ENCODE results near the gene CTNNA3.

Gene CTNNA3

DNA sequence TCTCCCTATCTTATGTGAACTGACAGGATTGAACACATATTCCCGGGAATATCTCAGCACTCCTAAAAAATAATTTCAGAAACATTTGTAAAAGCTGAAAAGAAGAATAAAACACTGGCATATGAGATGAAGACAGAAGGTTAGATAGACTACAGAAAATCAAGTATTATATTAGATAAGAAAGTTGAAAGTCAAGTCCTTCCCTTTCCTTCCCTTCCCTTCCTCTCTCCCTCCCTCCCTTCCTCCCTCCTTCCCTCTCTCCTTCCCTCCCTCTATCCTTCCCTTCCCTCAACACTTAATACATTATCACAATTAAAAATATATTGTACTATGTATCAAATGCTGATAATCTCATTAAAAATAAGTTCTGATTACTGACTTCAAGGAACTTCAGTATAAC, 122.5 kb downstream of the CTNNA3 start:
- TF ChIP-seq, protein P1, sequence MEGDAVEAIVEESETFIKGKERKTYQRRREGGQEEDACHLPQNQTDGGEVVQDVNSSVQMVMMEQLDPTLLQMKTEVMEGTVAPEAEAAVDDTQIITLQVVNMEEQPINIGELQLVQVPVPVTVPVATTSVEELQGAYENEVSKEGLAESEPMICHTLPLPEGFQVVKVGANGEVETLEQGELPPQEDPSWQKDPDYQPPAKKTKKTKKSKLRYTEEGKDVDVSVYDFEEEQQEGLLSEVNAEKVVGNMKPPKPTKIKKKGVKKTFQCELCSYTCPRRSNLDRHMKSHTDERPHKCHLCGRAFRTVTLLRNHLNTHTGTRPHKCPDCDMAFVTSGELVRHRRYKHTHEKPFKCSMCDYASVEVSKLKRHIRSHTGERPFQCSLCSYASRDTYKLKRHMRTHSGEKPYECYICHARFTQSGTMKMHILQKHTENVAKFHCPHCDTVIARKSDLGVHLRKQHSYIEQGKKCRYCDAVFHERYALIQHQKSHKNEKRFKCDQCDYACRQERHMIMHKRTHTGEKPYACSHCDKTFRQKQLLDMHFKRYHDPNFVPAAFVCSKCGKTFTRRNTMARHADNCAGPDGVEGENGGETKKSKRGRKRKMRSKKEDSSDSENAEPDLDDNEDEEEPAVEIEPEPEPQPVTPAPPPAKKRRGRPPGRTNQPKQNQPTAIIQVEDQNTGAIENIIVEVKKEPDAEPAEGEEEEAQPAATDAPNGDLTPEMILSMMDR (IDR thresholded peaks at IDR 0.05): no peak

DNA sequence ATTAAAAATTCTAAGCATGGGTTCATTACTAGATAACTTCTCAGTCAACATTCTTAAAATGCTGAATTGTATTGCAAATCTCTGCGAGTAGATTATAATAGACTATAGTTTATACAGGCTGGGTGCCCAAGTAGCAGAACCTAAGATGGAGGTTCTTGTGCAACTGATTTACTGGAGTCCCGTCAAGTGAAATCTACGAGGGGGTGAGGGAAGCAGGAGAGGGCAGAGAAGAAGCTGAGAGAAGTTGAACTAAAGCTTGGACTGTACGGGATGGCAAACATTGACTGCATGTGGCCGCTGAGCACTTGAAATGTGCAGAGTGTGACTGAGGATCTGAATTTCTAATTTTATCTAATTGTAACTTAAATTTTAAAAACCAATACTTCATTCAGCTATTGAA, 124.5 kb downstream of the CTNNA3 start:
- TF ChIP-seq, protein P1 (IDR thresholded peaks at IDR 0.05): no peak

DNA sequence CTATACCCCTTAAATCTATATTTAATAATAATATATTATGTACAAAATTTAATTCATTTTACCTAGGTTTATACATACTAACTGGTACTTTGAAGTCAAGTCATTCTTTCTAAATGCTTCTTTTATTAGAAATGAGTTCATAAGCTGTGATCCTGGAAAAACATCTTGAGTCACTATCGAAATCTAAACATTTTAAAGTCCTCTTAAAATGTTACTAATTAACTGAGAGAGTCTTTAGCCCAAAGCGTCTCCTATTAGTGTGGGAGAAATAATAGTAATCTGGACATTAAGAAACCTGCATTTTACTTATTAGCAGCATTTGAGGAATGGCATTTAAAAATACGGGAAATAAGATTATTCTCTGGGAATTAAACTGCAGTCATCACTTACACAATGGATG, 142.7 kb downstream of the CTNNA3 start:
- TF ChIP-seq, protein P1 (IDR thresholded peaks at IDR 0.05): no peak

DNA sequence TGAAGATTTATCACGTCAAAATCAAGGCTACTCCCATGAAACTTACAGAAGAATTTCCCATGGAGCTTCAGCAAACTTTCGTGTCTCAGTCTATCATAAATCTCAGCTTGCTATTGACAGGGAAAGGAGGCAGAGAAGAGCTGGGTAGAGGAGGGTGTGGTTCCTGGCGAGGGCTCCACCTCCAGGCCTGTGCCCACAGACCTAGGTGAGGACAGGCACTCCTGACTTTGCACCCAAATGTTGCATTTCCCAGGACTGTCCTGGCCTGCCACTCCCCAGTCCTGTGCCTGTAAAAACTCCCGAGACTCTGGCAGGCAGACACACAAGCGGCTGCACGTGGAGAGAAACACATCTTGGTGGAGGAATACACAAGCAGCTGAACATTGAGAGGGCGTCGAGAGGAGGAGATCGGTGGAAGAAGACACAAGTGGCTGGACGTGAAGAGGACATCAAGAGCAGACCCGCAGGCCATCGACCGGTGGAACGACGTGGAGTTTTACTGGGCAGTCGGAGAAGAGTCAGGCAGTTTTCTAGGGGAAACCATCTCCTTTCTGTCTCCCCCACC, 145.1 kb downstream of the CTNNA3 start:
- TF ChIP-seq, protein P1 (IDR thresholded peaks at IDR 0.05): no peak

DNA sequence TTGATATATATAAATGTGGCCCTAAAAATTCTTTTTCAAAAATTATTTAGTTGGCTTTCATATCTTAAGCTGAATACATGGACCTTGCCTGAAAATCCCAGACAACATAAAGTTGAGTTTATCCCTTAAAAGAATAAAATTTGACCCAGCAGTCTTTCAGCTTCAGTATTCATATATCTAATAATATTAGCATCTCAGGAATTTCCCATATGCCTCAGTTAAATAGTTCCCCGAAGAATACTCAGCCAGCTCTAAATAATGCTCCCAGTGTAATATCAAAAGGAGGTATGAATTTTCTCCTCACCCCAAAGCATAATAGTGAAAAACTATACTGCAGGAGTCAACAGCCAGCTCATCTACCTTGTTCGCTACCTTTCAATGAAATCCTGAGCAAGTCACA, 145.9 kb downstream of the CTNNA3 start:
- TF ChIP-seq, protein P1 (IDR thresholded peaks at IDR 0.05): no peak

DNA sequence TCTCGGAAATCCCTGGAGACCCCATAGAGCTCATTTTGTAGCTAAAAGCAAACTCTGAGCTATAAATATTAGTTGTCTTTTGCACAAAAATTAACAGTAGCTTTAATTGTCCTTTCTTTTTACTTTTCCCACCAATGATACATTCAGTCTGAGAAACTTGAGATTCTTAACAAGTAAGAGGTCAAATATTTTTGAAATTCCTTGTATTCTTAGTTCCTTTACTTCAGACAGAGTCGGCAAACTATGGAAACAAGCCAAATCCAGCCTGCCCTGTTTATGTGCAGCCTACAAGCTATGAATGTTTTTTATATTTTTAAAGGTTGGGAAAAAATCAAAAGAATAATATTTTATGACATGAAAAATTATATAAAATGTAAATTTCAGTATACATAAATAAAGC, 146.6 kb downstream of the CTNNA3 start:
- TF ChIP-seq, protein P1 (IDR thresholded peaks at IDR 0.05): no peak

DNA sequence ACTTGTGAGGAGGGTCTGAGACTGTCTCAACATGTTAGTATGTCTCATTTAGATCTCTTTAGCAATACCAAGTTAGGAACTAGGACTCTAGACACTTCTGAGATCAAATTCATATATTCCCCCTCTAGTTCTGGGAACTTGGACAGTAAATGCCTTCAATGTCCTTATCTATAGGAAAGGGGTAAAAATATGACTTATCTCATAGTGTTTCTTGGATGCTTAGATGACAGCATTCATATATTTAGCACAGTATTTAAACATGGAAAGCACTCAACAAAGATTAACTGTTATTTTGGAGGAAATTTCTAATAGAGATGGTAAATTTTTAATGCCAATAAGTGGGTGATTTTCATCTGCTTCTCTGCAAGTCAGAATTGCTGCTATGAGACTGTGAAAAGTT, 154.6 kb downstream of the CTNNA3 start:
- TF ChIP-seq, protein P1 (IDR thresholded peaks at IDR 0.05): no peak

DNA sequence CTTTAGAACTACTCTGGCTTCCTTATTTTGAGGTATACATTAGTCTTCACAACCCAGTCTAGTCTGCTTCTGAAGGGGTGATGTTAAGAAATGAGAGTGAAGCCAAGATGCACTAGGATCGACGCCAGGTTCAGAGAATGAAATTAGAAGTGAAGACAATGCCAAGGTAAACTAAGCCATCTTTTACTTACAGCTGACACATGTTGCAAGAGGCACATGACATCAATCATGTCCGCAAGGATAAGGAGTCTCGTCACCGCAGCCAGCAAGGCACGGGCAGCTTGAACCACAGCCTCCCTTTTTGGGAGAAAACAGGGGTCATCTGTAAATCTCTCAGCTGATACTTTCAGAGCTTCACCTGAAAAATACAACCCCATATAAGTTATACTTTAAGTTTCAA, 156.7 kb downstream of the CTNNA3 start:
- TF ChIP-seq, protein P1 (IDR thresholded peaks at IDR 0.05): no peak

Data from LNCAP (cell line).